ENCODE data around the gene FHIT.
A peak's percentile ranks its signal among the peaks of the same experiment; 100 is the strongest.

The FHIT gene

GRCh38 chr3:60160822-60161748 lies 1090.2 kb downstream of the FHIT start:
- no peak for DNase-seq (ENCODE audit: low read depth)
- no peak for TF ChIP-seq CTCF (conservative IDR thresholded peaks at IDR 0.05; ENCODE audit: low read depth, low read length)
- no peak overlapping the region for H3K4me3 ChIP-seq (ENCODE audit: low read length)

GRCh38 chr3:60160111-60160821 lies 1091.0 kb downstream of the FHIT start:
- TF ChIP-seq CTCF (conservative IDR thresholded peaks at IDR 0.05; ENCODE audit: low read depth, low read length), result no peak
- H3K4me3 ChIP-seq (ENCODE audit: low read length), result no peak overlapping the region
- DNase-seq (ENCODE audit: low read depth), result no peak

- no peak overlapping the region for H3K4me3 ChIP-seq (ENCODE audit: low read length)
- DNase-seq (ENCODE audit: low read depth), result no peak
- TF ChIP-seq CTCF (conservative IDR thresholded peaks at IDR 0.05; ENCODE audit: low read depth, low read length), result no peak
These were observed 1093.2 kb downstream of the FHIT start for GRCh38 chr3:60158035-60158434.

- no peak for TF ChIP-seq CTCF (conservative IDR thresholded peaks at IDR 0.05; ENCODE audit: low read depth, low read length)
- H3K4me3 ChIP-seq (ENCODE audit: low read length), result no peak overlapping the region
- DNase-seq (ENCODE audit: low read depth), result peak; percentile 19
These were observed 1097.2 kb downstream of the FHIT start for GRCh38 chr3:60154011-60154410.

GRCh38 chr3:60153221-60153999 lies 1097.8 kb downstream of the FHIT start:
- DNase-seq (ENCODE audit: low read depth), result no peak
- H3K4me3 ChIP-seq (ENCODE audit: low read length), result no peak overlapping the region
- no peak for TF ChIP-seq CTCF (conservative IDR thresholded peaks at IDR 0.05; ENCODE audit: low read depth, low read length)

GRCh38 chr3:60149501-60149900 lies 1101.8 kb downstream of the FHIT start:
- no peak for DNase-seq (ENCODE audit: low read depth)
- TF ChIP-seq CTCF (conservative IDR thresholded peaks at IDR 0.05; ENCODE audit: low read depth, low read length), result no peak
- no peak overlapping the region for H3K4me3 ChIP-seq (ENCODE audit: low read length)
